ENCODE data around the gene FAM162B.

Gene FAM162B

DNA sequence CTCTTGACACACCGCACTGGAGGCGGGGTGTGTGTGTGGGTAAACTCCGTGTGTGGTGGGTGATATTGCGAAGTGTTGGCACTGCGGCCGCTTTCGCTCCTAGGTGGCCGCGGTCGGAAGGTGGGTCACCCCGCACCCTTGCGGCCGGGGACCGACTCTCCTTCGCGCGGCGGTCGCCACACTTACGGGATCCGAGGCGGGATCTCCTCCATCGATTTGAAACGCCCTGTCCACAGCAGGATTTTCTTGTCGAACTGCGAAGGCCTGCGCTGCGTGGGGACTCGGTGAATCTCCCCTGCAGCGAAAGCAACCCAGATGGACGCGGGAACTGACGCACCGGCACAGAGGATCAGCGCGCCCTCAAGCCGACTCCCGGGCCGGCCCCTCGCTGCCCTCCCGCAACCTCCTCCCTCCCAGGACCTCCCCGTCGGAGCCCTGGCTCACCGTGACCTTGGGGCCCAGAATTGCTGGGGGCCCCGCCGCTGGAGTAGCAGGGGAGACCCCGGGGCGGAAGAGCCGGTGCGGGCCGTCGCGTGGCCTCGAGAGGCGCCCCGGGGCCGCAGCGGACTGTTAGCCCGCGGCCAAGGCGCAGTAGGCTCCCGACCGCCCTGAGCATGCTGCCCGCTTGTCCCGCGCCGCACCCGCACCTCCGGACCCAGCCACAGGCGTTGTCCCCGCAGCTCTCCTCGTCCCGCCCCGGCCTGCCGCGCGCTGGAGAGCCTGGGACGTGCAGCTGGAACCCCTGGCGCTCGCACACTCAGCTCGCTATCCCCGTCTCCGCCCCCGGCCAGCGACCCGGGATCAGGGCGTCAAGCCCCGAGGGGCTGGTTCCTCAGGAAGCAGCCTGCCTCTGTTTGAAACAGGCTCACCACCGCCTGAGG is at the start of gene FAM162B:
Gene FAM162B, minus strand, starts transcription at position 759 of the 881 bp plus-strand sequence. Its CDS starts 143 bp downstream, at position 616.
- TF ChIP-seq, protein P1, sequence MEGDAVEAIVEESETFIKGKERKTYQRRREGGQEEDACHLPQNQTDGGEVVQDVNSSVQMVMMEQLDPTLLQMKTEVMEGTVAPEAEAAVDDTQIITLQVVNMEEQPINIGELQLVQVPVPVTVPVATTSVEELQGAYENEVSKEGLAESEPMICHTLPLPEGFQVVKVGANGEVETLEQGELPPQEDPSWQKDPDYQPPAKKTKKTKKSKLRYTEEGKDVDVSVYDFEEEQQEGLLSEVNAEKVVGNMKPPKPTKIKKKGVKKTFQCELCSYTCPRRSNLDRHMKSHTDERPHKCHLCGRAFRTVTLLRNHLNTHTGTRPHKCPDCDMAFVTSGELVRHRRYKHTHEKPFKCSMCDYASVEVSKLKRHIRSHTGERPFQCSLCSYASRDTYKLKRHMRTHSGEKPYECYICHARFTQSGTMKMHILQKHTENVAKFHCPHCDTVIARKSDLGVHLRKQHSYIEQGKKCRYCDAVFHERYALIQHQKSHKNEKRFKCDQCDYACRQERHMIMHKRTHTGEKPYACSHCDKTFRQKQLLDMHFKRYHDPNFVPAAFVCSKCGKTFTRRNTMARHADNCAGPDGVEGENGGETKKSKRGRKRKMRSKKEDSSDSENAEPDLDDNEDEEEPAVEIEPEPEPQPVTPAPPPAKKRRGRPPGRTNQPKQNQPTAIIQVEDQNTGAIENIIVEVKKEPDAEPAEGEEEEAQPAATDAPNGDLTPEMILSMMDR (IDR thresholded peaks at IDR 0.05; ENCODE audit: borderline replicate concordance, insufficient read depth, low read depth, low read length) = no peak
- no peak within 1 kb of the TSS for H3K4me3 ChIP-seq (ENCODE audit: low read depth, low read length)

DNA sequence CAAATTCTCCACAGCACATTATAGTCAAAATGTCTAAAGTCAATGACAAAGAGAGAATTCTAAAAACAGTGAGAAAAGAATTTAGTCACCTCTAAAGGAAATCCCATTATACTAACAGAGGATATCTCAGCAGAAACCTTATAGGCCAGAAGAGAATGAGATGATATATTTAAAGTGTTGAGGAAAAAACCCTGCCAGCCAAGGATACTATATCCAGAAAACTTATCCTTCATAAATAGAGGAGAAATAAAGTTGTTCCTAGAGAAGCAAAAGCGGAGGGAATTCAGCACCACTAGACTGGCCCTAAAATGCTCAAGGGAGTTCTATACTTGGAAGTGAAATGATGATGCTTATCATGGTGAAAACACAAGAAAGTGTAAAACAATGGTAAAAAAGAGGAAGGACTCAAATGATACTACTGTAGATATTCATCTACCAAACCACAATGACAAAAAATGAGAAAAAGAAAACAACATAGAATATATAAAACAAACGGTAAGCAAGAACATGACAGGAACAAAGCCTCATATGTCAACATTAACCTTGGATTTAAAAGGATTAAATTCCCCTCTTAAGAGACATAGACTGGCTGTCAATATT is 46.6 kb upstream of the FAM162B start:
- H3K4me3 ChIP-seq (ENCODE audit: low read depth, low read length) = no peak overlapping the region
- TF ChIP-seq, protein P1 (IDR thresholded peaks at IDR 0.05; ENCODE audit: borderline replicate concordance, insufficient read depth, low read depth, low read length) = no peak

DNA sequence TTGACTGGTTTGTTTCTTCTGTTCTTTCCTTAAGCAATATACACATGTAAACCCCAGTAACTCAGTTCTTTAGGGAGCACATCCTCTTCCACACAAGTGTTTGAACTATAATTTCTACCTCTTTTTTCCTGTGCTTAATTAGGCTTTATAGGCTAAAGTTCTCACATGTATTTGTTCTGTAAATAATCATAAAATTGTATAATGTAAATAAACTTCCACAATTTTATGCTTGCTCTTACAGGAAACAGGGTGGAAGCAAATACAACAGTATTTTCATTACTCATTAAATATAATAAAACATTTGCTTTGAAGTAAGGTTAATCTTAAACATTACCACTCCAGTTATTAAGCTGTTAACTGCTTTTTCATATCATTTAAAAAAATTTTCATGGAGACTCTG is 36.5 kb upstream of the FAM162B start:
- TF ChIP-seq, protein P1 (IDR thresholded peaks at IDR 0.05; ENCODE audit: borderline replicate concordance, insufficient read depth, low read depth, low read length) = no peak
- no peak overlapping the region for H3K4me3 ChIP-seq (ENCODE audit: low read depth, low read length)

DNA sequence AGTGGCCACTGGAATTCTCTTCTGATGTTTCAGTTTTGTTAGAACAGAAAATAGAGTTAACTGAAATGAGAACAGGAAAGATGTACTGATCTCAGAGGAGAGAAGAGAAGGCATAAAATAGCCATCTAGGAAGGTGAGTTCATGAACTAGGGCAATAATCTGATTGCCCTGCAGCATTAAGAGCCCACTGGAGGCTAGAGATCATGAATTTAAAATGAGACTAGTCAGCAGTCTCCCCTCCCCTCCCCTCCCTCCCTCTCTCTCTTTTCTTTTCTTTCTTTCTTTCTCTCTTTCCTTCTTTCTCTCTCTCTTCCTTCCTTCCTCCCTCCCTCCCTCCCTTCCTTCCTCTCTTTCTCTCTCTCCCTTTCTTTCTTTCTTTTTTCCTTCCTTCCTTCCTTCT is 34.4 kb upstream of the FAM162B start:
- no peak overlapping the region for H3K4me3 ChIP-seq (ENCODE audit: low read depth, low read length)
- TF ChIP-seq, protein P1 (IDR thresholded peaks at IDR 0.05; ENCODE audit: borderline replicate concordance, insufficient read depth, low read depth, low read length) = no peak

DNA sequence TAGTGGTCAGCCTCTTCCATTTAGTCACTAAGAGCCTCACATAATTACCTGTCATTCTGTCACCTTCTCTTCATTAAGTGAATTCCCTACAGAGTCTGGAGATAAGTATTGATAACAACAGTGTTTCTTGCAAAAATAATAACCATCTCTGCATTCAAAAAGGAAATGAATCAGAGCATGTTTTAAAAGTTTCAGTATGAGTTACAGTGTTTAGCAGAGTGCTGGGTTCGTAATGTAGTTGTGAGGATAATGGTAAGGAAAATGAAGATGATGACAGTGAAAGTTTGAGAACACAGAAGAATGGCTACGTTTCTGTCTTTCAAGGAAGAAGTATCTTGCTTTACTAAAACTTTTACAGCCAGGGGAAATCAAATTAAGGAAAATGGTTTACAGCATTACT is 32.1 kb upstream of the FAM162B start:
- TF ChIP-seq, protein P1 (IDR thresholded peaks at IDR 0.05; ENCODE audit: borderline replicate concordance, insufficient read depth, low read depth, low read length) = no peak
- H3K4me3 ChIP-seq (ENCODE audit: low read depth, low read length) = no peak overlapping the region

DNA sequence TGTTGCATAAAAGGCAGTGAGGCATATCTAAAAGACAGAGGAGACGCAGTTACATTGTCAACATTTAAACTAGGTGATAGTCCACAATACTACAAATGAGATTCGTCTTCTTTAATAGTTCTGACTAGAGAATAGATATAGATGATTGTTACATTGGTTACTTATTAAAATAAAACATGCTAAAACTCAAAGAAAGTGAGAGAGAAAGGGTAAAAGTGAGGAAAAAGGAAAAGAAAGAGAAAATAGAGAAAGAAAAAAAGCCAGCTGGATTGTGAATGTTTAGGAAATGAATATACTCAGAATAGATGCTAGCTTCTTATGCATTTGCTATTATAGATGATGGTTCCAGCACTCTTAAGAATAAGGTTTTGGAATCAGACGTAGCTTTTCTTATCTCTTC is 27.7 kb upstream of the FAM162B start:
- H3K4me3 ChIP-seq (ENCODE audit: low read depth, low read length) = no peak overlapping the region
- TF ChIP-seq, protein P1 (IDR thresholded peaks at IDR 0.05; ENCODE audit: borderline replicate concordance, insufficient read depth, low read depth, low read length) = no peak

DNA sequence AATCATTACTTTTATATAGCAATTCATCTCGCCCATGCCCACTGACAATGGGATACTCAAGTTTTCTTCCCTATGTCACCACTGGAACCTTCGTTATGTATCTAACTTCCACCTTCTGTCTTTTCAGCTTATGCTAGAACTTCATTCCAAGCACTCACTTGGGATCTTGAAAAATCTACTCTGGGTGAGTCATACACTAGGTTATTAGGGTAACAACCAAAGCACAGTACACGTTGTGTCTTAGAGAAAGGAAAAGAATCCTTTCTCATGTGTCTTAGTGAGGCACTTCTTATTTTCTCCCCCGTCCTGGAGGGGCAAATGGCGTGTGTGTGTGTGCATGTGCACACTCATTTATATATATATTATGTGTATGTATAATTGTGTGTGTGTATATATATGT is 18.3 kb upstream of the FAM162B start:
- no peak overlapping the region for H3K4me3 ChIP-seq (ENCODE audit: low read depth, low read length)
- TF ChIP-seq, protein P1 (IDR thresholded peaks at IDR 0.05; ENCODE audit: borderline replicate concordance, insufficient read depth, low read depth, low read length) = no peak
